K562 (cell line): Measurements from ENCODE around the gene DBNDD1. TPM values are rescaled to one million over a fixed set of nuclear protein-coding genes. Genes with fewer than 3 reads are reported as not detected.

Experiments
- ATAC-seq: fragments of 200-7000 bp; cut with Tn5 transposase; 3 replicates; pipeline ENCODE4 v1.9.1; 2020; ENCODE audit warnings: moderate library complexity
- BruUV-seq: library from RNA; stranded (reverse); fragments of 400-500 nt; replicated peaks from 2 replicates; lab custom pipeline; 2021; lab: Mats Ljungman, UMichigan
- CTCF ChIA-PET: fragments of 300-600 bp; formaldehyde crosslinking; extraction: SDS; loops from one replicate; lab custom pipeline; 2021; ENCODE audit warnings: low intra/inter-chr PET ratio; lab: Yijun Ruan, JAX
- POLR2A ChIA-PET: fragments of 300-600, 350-650 bp; sonication (Branson Sonifier 250); formaldehyde crosslinking; extraction: SDS; loops from one replicate; lab custom pipeline; 2021; ENCODE audit warnings: antibody characterized with exemption, inconsistent platforms; lab: Yijun Ruan, JAX
- DNase-seq, 4 experiments: peaks; one replicate each; pipeline versions ENCODE4 v3.0.0 to v3.0.0-alpha.2; 2011 to 2018; ENCODE audit warnings: low spot score in 3 of 4, mixed read lengths in 3 of 4; ENCODE audit errors: extremely low read depth in 1 of 4
- FAIRE-seq: peaks from 2 replicates; lab custom pipeline; 2011; peaks lifted over from hg19 to GRCh38; lab: Jason Lieb, UNC
- H2AFZ ChIP-seq: 2 replicates; pipeline ENCODE4 v1.6.0; 2011; ENCODE audit warnings: low read depth, low read length, control low read depth, inconsistent platforms
- H3K27ac ChIP-seq: fragments of 200-600 bp; 3 replicates; pipeline ENCODE4 v1.8.0; 2011; ENCODE audit warnings: low read depth, mild to moderate bottlenecking, control low read depth, inconsistent platforms, low read length, moderate library complexity, mixed read lengths; ENCODE audit errors: extremely low read depth
- H3K27me3 ChIP-seq, 2 experiments: fragments of 300-600 bp in 1 of 2; 2 replicates in 1 of 2; 3 replicates in 1 of 2; pipeline versions ENCODE4 v1.6.0 to v1.8.0; 2011; ENCODE audit warnings: inconsistent platforms in 2 of 2, low read length in 2 of 2, mild to moderate bottlenecking in 1 of 2, mixed read lengths in 1 of 2, moderate library complexity in 1 of 2; ENCODE audit not compliant: control insufficient read depth in 2 of 2, insufficient read depth in 2 of 2
- H3K36me3 ChIP-seq: fragments of 300-600 bp; 3 replicates; pipeline ENCODE4 v1.8.0; 2011; ENCODE audit warnings: mild to moderate bottlenecking, low read length, inconsistent platforms; ENCODE audit not compliant: control insufficient read depth, insufficient read depth
- H3K4me1 ChIP-seq, 2 experiments: fragments of 200-600 bp in 1 of 2; replicated peaks in 1 of 2; 2 replicates in 1 of 2; 3 replicates in 1 of 2; pipeline versions ENCODE4 v1.5.1 to v1.8.0; 2011; ENCODE audit warnings: inconsistent platforms in 2 of 2, low read length in 2 of 2, mild to moderate bottlenecking in 1 of 2, mixed read lengths in 1 of 2, moderate library complexity in 1 of 2; ENCODE audit not compliant: control insufficient read depth in 2 of 2, insufficient read depth in 2 of 2
- H3K4me2 ChIP-seq: 2 replicates; pipeline ENCODE4 v1.6.1; 2011; ENCODE audit warnings: low read length, control low read depth, inconsistent platforms, mixed read lengths; ENCODE audit not compliant: insufficient read depth
- H3K4me3 ChIP-seq: fragments of 200-600 bp; sonication (generic), shearing (Covaris generic); 2 replicates; pipeline ENCODE4 v1.5.1; 2016; ENCODE audit warnings: control low read depth, inconsistent platforms
- H3K79me2 ChIP-seq: fragments of 200-600 bp; 3 replicates; pipeline ENCODE4 v1.8.0; 2011; ENCODE audit warnings: low read length, inconsistent platforms; ENCODE audit not compliant: control insufficient read depth, insufficient read depth
- H3K9ac ChIP-seq, 2 experiments: 2 replicates each; pipeline versions ENCODE4 v1.6.0 to v1.6.1; 2011; ENCODE audit warnings: low read depth in 2 of 2, low read length in 2 of 2, control low read depth in 1 of 2, inconsistent platforms in 1 of 2, mild to moderate bottlenecking in 1 of 2, mixed read lengths in 1 of 2; ENCODE audit not compliant: insufficient read depth in 1 of 2
- H3K9me1 ChIP-seq: one replicate; pipeline ENCODE4 v1.6.0; 2011; ENCODE audit warnings: inconsistent platforms, mild to moderate bottlenecking, low read length, moderate library complexity; ENCODE audit not compliant: control insufficient read depth, insufficient read depth
- H3K9me3 ChIP-seq: replicated peaks from 2 replicates; pipeline ENCODE4 v1.5.1; 2011; ENCODE audit warnings: low read depth, low read length, inconsistent platforms; ENCODE audit not compliant: control insufficient read depth, insufficient read depth
- H4K20me1 ChIP-seq: replicated peaks from 2 replicates; pipeline ENCODE4 v1.6.1; 2011; ENCODE audit warnings: low read length, inconsistent platforms, mixed read lengths; ENCODE audit not compliant: control insufficient read depth, insufficient read depth
- ARID1B ChIP-seq: fragments of 450-650 bp; IDR thresholded peaks from 2 replicates; pipeline ENCODE4 v1.6.1; 2016; ENCODE audit warnings: antibody characterized with exemption, mild to moderate bottlenecking, inconsistent platforms
- ARID2 ChIP-seq: fragments of 450-650 bp; IDR thresholded peaks from 2 replicates; pipeline ENCODE4 v1.6.1; 2017; ENCODE audit warnings: antibody characterized with exemption, mild to moderate bottlenecking
- ARNT ChIP-seq, 2 experiments: fragments of 450-650 bp; IDR thresholded peaks; 2 replicates each; pipeline ENCODE4 v1.6.1; 2016; ENCODE audit warnings: mild to moderate bottlenecking in 1 of 2
- ATF4 ChIP-seq: fragments of 450-650 bp; formaldehyde crosslinking; IDR thresholded peaks from 2 replicates; pipeline ENCODE4 v1.4.0; 2022; ENCODE audit warnings: mild to moderate bottlenecking, moderate library complexity
- CHCHD3 ChIP-seq: fragments of 250-450 bp; sonication (Bioruptor Pico); IDR thresholded peaks from 2 replicates; pipeline ENCODE4 v2.1.2; 2022; ENCODE audit warnings: mild to moderate bottlenecking
- E2F5 ChIP-seq: sonication (generic); formaldehyde crosslinking; IDR thresholded peaks from 2 replicates; pipeline ENCODE4 v1.8.0; 2022; ENCODE audit warnings: mild to moderate bottlenecking, missing genetic modification reagents
- KDM1A ChIP-seq, 2 experiments: fragments of 450-650 bp; IDR thresholded peaks; 2 replicates each; pipeline ENCODE4 v1.6.1; 2016; ENCODE audit warnings: mild to moderate bottlenecking in 2 of 2
- KLF6 ChIP-seq: fragments of 250-450 bp; sonication (Bioruptor Pico); IDR thresholded peaks from 2 replicates; pipeline ENCODE4 v1.4.0; 2020; ENCODE audit warnings: mild to moderate bottlenecking, moderate library complexity, borderline replicate concordance
- NFYB ChIP-seq: IDR thresholded peaks from 2 replicates; pipeline ENCODE4 v1.6.1; 2011; ENCODE audit warnings: mild to moderate bottlenecking, moderate library complexity; ENCODE audit not compliant: insufficient read length; ENCODE audit errors: extremely low read depth
- PCBP2 ChIP-seq: fragments of 200-400 bp; formaldehyde crosslinking; IDR thresholded peaks from 2 replicates; pipeline ENCODE4 v1.6.1; 2018; ENCODE audit warnings: low read length, low read depth, mild to moderate bottlenecking, moderate library complexity; ENCODE audit not compliant: poor library complexity, severe bottlenecking
- POLR2AphosphoS5 ChIP-seq: IDR thresholded peaks from 2 replicates; pipeline ENCODE4 v1.6.1; 2011; ENCODE audit warnings: mild to moderate bottlenecking, low read depth, low read length, moderate library complexity; ENCODE audit not compliant: control insufficient read depth, insufficient read depth
- PTRF ChIP-seq: fragments of 450-650 bp; IDR thresholded peaks from 2 replicates; pipeline ENCODE4 v1.6.1; 2016; ENCODE audit warnings: mild to moderate bottlenecking, missing genetic modification characterization, missing compliant biosample characterization
- TEAD2 ChIP-seq: fragments of 450-650 bp; IDR thresholded peaks from 2 replicates; pipeline ENCODE4 v1.6.1; 2016; ENCODE audit warnings: missing genetic modification characterization, control low read depth, missing compliant biosample characterization
- ZFP30 ChIP-seq: fragments of 250-450 bp; sonication (Bioruptor Pico); IDR thresholded peaks from 2 replicates; pipeline ENCODE4 v1.8.0; 2022; ENCODE audit warnings: moderate library complexity, mild to moderate bottlenecking, inconsistent platforms, borderline replicate concordance
- ZNF263 ChIP-seq: sonication (generic); formaldehyde crosslinking; IDR thresholded peaks from 2 replicates; pipeline ENCODE4 v1.8.0; 2022; ENCODE audit warnings: mild to moderate bottlenecking, missing genetic modification reagents, borderline replicate concordance
- ZNF282 ChIP-seq: sonication (generic); formaldehyde crosslinking; IDR thresholded peaks from 2 replicates; pipeline ENCODE4 v1.8.1; 2023; ENCODE audit warnings: missing genetic modification reagents
- WGBS: fragments of 100-300 bp; shearing (Covaris generic); methylation state at CpG from one replicate; pipeline ENCODE4 v1.1.6; 2016; ENCODE audit warnings: low coverage, mixed read lengths; ENCODE audit not compliant: insufficient coverage; ENCODE audit errors: missing lambda C conversion rate; 5-methylcytosine and 5-hydroxymethylcytosine counted together
- in situ Hi-C: fragments of 300-500 bp; cut with MboI; formaldehyde crosslinking; loops from 4 replicates; pipeline ENCODE4 v1.15.0; 2018; ENCODE audit warnings: inconsistent platforms, mixed read lengths
- intact Hi-C: fragments of 100-400 bp; cut with micrococcal nuclease; formaldehyde crosslinking; loops from 2 replicates; pipeline ENCODE4 v1.14.2; 2022
- polyA plus RNA-seq, 8 experiments: library from polyadenylated mRNA; depleted of rRNA in 4 of 8; stranded (reverse) in 5 of 8; unstranded in 3 of 8; fragments of >200 nt; fragmentation: Nextera tagmentation in 2 of 8; fragmentation: Illumina TruSeq in 1 of 8; extraction: Ambion mirVana in 2 of 8; extraction: Trizol in 1 of 8; gene quantifications; 2 replicates each; pipeline versions ENCODE4 v1.2.1 to v1.2.3, GENCODE V29; 2011 to 2014; ENCODE audit warnings: inconsistent platforms in 1 of 8, missing spikeins in 1 of 8
- total RNA-seq, 7 experiments: library from RNA; depleted of rRNA in 6 of 7; stranded (reverse); fragments of >200 nt in 6 of 7; fragmentation: Illumina TruSeq in 2 of 7; extraction: Trizol in 2 of 7; gene quantifications; 2 replicates each; pipeline versions ENCODE4 v1.2.1 to v1.2.3, GENCODE V29; 2011 to 2021; ENCODE audit warnings: low replicate concordance in 1 of 7
- TF ChIP-seq, protein P1 (sequence below): fragments of 250-450 bp; sonication (Bioruptor Pico); IDR thresholded peaks from 2 replicates; pipeline ENCODE4 v1.4.0; 2020; ENCODE audit warnings: mild to moderate bottlenecking, moderate library complexity

DBNDD1 gene
- total and polyA plus RNA-seq, 9 of the 15 experiments (the other 6 are each of a cell fraction or from before 2014, with no cell fraction given), result 0.55 to 13.0 (median 5.8) TPM

DNA sequence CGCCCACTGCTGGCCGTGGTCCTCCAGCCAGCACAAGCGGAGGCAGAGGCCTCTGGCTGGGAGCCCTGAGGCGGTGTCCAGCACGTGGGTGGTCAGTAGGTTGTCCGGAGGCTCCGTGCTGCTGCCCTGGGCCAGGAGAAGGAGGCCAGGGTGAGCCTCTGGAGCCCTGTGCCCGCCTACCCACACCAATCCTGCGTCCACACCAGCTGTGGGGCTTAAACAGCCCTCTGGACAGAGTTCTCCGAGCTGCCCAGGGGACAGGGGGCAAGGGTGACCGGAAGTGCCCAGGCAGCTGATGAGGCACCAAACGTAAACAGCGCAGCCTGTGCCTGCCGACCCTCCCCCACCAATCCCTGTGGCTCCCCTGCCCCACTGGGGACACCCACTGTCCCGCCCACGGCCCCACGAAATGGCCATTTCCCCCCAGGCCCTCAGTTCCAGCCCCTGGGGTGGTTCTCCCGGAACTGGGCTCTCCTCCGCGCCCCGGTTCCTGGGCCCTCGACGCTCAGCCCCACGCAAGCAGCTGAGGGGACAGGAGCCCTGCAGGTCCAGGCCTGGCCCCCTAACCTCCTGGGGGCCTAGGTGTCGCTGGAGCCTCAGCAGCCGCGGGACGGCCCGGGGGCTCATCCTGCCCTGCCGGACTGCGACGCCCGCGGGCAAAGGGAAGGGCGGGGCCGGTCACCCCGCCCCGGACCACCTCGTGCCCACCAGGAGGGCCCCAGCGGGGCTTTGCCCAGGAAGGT is 27.9 kb upstream of the DBNDD1 start:
- peak overlapping the region; percentile 54 for H3K27ac ChIP-seq
- no peaks in the 10 kb centered on the region for H3K9me1 ChIP-seq
- no peaks in the 10 kb centered on the region; the same call in 2 of the 3 replicates for H3K79me2 ChIP-seq
- CTCF ChIA-PET, result interaction anchor here (0.6 kb wide), 1 partner anchor 97 kb away, joined by 4 read pairs; no protein-coding TSS in a partner anchor
- peak overlapping the region; percentile 86 for H2AFZ ChIP-seq
- intact Hi-C loops (no loop called here), in situ Hi-C loops (no loop called here)
- ATAC-seq (peak; percentile 93), FAIRE-seq (peak; percentile 84), DNase-seq (peak in 2 of 4 experiments; percentile 31 to 87)
- H3K27me3 ChIP-seq, result no peaks in the 10 kb centered on the region
- peak overlapping the region; percentile 70 for H3K4me2 ChIP-seq
- H3K4me1 ChIP-seq, result peaks cover 18 to 39% of the 10 kb centered on the region in 2 experiments; a peak in 3 of 5 replicates
- BruUV-seq, result TSS peak; percentile 70
- no peaks in the 10 kb centered on the region for H4K20me1 ChIP-seq
- peak overlapping the region; percentile 49 for H3K4me3 ChIP-seq
- peaks cover 16% of the 10 kb centered on the region; the same call in 2 of the 3 replicates for H3K36me3 ChIP-seq
- POLR2A ChIA-PET, result interaction anchor here (0.5 to 1.6 kb wide), 3 partner anchors 10 to 118 kb away, joined by 3 to 14 read pairs (median 3); no protein-coding TSS in a partner anchor
- H3K9me3 ChIP-seq, result no peaks in the 10 kb centered on the region
- peak overlapping the region; percentile 49 to 95 for H3K9ac ChIP-seq
- WGBS, result 3% methylated on average over 35 of the region's 40 CpGs
- TF ChIP-seq E2F5 (CRISPR knock-in tag), result no peak
- no peak for TF ChIP-seq PCBP2
- no peak for TF ChIP-seq ARID1B
- no peak for TF ChIP-seq CHCHD3
- TF ChIP-seq POLR2AphosphoS5, result 0 out of 2 replicates have a peak, but pooled peaks have one; percentile 23
- TF ChIP-seq PTRF, result no peak
- TF ChIP-seq KDM1A (IDR thresholded peaks at IDR 0.05), result no peak
- TF ChIP-seq NFYB, result no peak
- TF ChIP-seq, protein P1, sequence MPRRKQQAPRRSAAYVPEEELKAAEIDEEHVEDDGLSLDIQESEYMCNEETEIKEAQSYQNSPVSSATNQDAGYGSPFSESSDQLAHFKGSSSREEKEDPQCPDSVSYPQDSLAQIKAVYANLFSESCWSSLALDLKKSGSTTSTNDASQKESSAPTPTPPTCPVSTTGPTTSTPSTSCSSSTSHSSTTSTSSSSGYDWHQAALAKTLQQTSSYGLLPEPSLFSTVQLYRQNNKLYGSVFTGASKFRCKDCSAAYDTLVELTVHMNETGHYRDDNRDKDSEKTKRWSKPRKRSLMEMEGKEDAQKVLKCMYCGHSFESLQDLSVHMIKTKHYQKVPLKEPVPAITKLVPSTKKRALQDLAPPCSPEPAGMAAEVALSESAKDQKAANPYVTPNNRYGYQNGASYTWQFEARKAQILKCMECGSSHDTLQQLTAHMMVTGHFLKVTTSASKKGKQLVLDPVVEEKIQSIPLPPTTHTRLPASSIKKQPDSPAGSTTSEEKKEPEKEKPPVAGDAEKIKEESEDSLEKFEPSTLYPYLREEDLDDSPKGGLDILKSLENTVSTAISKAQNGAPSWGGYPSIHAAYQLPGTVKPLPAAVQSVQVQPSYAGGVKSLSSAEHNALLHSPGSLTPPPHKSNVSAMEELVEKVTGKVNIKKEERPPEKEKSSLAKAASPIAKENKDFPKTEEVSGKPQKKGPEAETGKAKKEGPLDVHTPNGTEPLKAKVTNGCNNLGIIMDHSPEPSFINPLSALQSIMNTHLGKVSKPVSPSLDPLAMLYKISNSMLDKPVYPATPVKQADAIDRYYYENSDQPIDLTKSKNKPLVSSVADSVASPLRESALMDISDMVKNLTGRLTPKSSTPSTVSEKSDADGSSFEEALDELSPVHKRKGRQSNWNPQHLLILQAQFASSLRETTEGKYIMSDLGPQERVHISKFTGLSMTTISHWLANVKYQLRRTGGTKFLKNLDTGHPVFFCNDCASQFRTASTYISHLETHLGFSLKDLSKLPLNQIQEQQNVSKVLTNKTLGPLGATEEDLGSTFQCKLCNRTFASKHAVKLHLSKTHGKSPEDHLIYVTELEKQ (CRISPR knock-in tag), result no peak
- no peak for TF ChIP-seq ATF4 (CRISPR knock-in tag)
- no peak for TF ChIP-seq ARID2
- TF ChIP-seq ZNF263 (CRISPR knock-in tag), result no peak
- no peak for TF ChIP-seq ARNT (IDR thresholded peaks at IDR 0.05)
- no peak for TF ChIP-seq TEAD2 (tag)
- no peak for TF ChIP-seq ZNF282 (CRISPR knock-in tag)
- no peak for TF ChIP-seq ZFP30 (CRISPR knock-in tag)
- TF ChIP-seq KLF6, result no peak
